AG04449 (cell line): ENCODE results near the gene SFRP4.
A peak's percentile ranks its signal among the peaks of the same experiment; 100 is the strongest.

ENCODE experiments used
- CTCF ChIA-PET: fragments of 350-600 bp; formaldehyde crosslinking; extraction: SDS; loops from one replicate; lab custom pipeline; 2021; ENCODE audit warnings: antibody characterized with exemption; lab: Yijun Ruan, JAX
- POLR2A ChIA-PET: fragments of 400-600, 350-600 bp; formaldehyde crosslinking; extraction: SDS; loops from one replicate; lab custom pipeline; 2020; ENCODE audit warnings: antibody characterized with exemption, inconsistent platforms; lab: Yijun Ruan, JAX
- DNase-seq: peaks from one replicate; pipeline ENCODE4 v3.0.0-alpha.2; 2010; ENCODE audit warnings: low read depth, low spot score
- H3K4me3 ChIP-seq: 2 replicates; pipeline ENCODE4 v1.5.1; 2011; ENCODE audit warnings: low read depth, mild to moderate bottlenecking, control low read depth, low read length
- TF ChIP-seq, protein P1 (sequence below): IDR thresholded peaks from one replicate; pipeline ENCODE4 v1.5.1; 2011; ENCODE audit warnings: mild to moderate bottlenecking, moderate library complexity, low read length, control low read depth, inconsistent platforms; ENCODE audit not compliant: insufficient read depth; ENCODE audit errors: missing control alignments

Gene SFRP4

GRCh38 chr7:37916673-37917660 lies at the start of gene SFRP4:
TSS of gene SFRP4 (minus strand) at chr7:37916817. CDS start at chr7:37916537, 280 bp downstream.
- DNase-seq, result no peak
- TF ChIP-seq, protein P1, sequence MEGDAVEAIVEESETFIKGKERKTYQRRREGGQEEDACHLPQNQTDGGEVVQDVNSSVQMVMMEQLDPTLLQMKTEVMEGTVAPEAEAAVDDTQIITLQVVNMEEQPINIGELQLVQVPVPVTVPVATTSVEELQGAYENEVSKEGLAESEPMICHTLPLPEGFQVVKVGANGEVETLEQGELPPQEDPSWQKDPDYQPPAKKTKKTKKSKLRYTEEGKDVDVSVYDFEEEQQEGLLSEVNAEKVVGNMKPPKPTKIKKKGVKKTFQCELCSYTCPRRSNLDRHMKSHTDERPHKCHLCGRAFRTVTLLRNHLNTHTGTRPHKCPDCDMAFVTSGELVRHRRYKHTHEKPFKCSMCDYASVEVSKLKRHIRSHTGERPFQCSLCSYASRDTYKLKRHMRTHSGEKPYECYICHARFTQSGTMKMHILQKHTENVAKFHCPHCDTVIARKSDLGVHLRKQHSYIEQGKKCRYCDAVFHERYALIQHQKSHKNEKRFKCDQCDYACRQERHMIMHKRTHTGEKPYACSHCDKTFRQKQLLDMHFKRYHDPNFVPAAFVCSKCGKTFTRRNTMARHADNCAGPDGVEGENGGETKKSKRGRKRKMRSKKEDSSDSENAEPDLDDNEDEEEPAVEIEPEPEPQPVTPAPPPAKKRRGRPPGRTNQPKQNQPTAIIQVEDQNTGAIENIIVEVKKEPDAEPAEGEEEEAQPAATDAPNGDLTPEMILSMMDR, result peak; percentile 63
- ChIA-PET CTCF (interaction anchor here (0.9 to 5.8 kb wide), 8 partner anchors 11 to 451 kb away, joined by 3 to 46 read pairs (median 4); no protein-coding TSS in a partner anchor), POLR2A (interaction anchor here (0.7 to 1.0 kb wide), 2 partner anchors 9 to 14 kb away, joined by 4 read pairs; no protein-coding TSS in a partner anchor)
- peak within 1 kb of the TSS; percentile 55 for H3K4me3 ChIP-seq

GRCh38 chr7:37964196-37964595 lies 47.6 kb upstream of the SFRP4 start:
- TF ChIP-seq, protein P1, result no peak
- no peak overlapping the region for H3K4me3 ChIP-seq
- CTCF ChIA-PET, result no interaction called here
- no peak for DNase-seq
- POLR2A ChIA-PET, result no interaction called here

- TF ChIP-seq, protein P1, result no peak
- ChIA-PET CTCF (no interaction called here), POLR2A (no interaction called here)
- no peak overlapping the region for H3K4me3 ChIP-seq
- no peak for DNase-seq
Measured at GRCh38 chr7:37961251-37961650, 44.6 kb upstream of the SFRP4 start.

DNA sequence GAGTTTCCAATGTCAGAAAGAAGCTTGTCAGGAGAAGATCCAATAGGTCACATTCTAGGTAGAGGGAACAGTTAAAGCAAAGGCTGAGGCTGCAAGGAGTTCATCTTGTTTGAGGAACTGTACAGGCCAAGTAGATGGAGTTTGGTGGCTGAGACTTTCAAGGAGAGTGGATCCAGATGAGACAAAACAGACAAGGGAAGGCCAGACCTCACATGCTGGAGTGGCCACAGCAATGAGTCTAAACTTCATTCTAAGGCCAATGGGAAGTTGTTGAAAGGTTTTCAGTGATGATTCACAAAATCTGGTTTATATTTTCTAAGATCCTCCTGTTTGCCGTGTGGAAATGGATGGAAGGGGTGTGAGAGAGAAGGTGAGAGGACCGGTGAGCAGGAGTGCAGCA lies 43.9 kb upstream of the SFRP4 start:
- POLR2A ChIA-PET, result no interaction called here
- CTCF ChIA-PET, result no interaction called here

DNA sequence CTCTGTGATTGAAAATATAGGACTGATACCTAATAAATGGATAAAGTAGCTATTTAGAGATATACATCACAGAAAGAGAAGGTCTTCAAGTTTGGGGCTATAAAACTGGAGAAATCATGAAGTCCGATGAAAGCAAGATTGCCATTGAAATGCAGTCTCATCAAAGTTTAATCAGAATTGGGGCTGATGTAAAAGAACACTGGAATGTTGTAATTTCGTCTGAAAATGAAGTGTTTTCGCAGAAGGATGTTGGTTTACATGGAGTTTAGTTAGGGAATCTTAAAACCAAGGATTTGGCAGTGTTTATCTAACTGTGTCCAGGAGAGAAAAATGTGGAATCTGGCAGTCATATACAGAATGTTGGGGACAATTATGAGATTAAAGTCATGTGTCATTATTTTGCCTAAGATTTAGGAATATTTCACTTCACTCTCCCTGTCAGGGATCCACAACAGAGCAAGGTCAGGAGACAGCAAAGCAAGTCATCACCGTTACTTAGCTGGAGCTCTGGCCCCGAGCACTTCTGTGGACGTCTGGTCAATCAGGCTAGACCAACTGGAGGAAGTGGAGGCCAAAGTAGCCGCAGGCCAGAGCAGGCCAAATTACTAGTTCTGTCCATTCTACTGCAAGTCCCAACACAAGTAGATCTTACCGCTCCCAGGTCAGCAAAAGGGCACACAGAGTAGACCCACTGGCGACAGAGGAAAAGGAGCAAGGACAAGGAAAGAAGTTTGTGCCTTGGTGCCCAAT lies 40.8 kb upstream of the SFRP4 start:
- CTCF ChIA-PET, result no interaction called here
- DNase-seq, result no peak
- POLR2A ChIA-PET, result no interaction called here
- TF ChIP-seq, protein P1, result no peak
- no peak overlapping the region for H3K4me3 ChIP-seq

More for the DNA sequence above, 43.9 kb upstream of the SFRP4 start:
- no peak for DNase-seq
- no peak overlapping the region for H3K4me3 ChIP-seq
- TF ChIP-seq, protein P1, result no peak
